ENCODE results near the gene KCNJ15.

The KCNJ15 gene

GRCh38 chr21:38351176-38351959 lies 94.6 kb downstream of the KCNJ15 start:
- DNase-seq (ENCODE audit: insufficient read length) (no peak), FAIRE-seq (no peak)

GRCh38 chr21:38351961-38352521 lies 95.2 kb downstream of the KCNJ15 start:
- DNase-seq (ENCODE audit: insufficient read length), result no peak

More at GRCh38 chr21:38351176-38351959, 94.6 kb downstream of the KCNJ15 start:
- no peak for TF ChIP-seq POLR2AphosphoS5 (IDR thresholded peaks at IDR 0.05; ENCODE audit: low read depth, low read length)
- TF ChIP-seq TAF1 (IDR thresholded peaks at IDR 0.05; ENCODE audit: borderline replicate concordance, low read depth, low read length), result no peak
- no peak for TF ChIP-seq POLR2A (IDR thresholded peaks at IDR 0.05; ENCODE audit: low read depth, low read length)

GRCh38 chr21:38352536-38353219 lies 95.9 kb downstream of the KCNJ15 start:
- FAIRE-seq (no peak), DNase-seq (ENCODE audit: insufficient read length) (no peak)
- TF ChIP-seq TAF1 (IDR thresholded peaks at IDR 0.05; ENCODE audit: borderline replicate concordance, low read depth, low read length) (no peak), POLR2AphosphoS5 (IDR thresholded peaks at IDR 0.05; ENCODE audit: low read depth, low read length) (no peak)

More at GRCh38 chr21:38351961-38352521, 95.2 kb downstream of the KCNJ15 start:
- no peak for FAIRE-seq
- no peak for TF ChIP-seq TAF1 (IDR thresholded peaks at IDR 0.05; ENCODE audit: borderline replicate concordance, low read depth, low read length)
- no peak for TF ChIP-seq POLR2A (IDR thresholded peaks at IDR 0.05; ENCODE audit: low read depth, low read length)
- no peak for TF ChIP-seq POLR2AphosphoS5 (IDR thresholded peaks at IDR 0.05; ENCODE audit: low read depth, low read length)

- no peak for DNase-seq (ENCODE audit: insufficient read length)
- no peak for TF ChIP-seq TAF1 (IDR thresholded peaks at IDR 0.05; ENCODE audit: borderline replicate concordance, low read depth, low read length)
- no peak for FAIRE-seq
Observed at GRCh38 chr21:38354231-38354630, 97.4 kb downstream of the KCNJ15 start.

GRCh38 chr21:38354746-38355145 lies 98.0 kb downstream of the KCNJ15 start:
- DNase-seq (ENCODE audit: insufficient read length) (no peak), FAIRE-seq (no peak)
- TF ChIP-seq POLR2AphosphoS5 (IDR thresholded peaks at IDR 0.05; ENCODE audit: low read depth, low read length), result no peak
- TF ChIP-seq POLR2A (IDR thresholded peaks at IDR 0.05; ENCODE audit: low read depth, low read length), result no peak
- TF ChIP-seq TAF1 (IDR thresholded peaks at IDR 0.05; ENCODE audit: borderline replicate concordance, low read depth, low read length), result no peak

- TF ChIP-seq POLR2AphosphoS5 (IDR thresholded peaks at IDR 0.05; ENCODE audit: low read depth, low read length) (no peak), TAF1 (IDR thresholded peaks at IDR 0.05; ENCODE audit: borderline replicate concordance, low read depth, low read length) (no peak), POLR2A (IDR thresholded peaks at IDR 0.05; ENCODE audit: low read depth, low read length) (no peak)
- DNase-seq (ENCODE audit: insufficient read length), result no peak
- no peak for FAIRE-seq
Observed at GRCh38 chr21:38355353-38355752, 98.6 kb downstream of the KCNJ15 start.

DNA sequence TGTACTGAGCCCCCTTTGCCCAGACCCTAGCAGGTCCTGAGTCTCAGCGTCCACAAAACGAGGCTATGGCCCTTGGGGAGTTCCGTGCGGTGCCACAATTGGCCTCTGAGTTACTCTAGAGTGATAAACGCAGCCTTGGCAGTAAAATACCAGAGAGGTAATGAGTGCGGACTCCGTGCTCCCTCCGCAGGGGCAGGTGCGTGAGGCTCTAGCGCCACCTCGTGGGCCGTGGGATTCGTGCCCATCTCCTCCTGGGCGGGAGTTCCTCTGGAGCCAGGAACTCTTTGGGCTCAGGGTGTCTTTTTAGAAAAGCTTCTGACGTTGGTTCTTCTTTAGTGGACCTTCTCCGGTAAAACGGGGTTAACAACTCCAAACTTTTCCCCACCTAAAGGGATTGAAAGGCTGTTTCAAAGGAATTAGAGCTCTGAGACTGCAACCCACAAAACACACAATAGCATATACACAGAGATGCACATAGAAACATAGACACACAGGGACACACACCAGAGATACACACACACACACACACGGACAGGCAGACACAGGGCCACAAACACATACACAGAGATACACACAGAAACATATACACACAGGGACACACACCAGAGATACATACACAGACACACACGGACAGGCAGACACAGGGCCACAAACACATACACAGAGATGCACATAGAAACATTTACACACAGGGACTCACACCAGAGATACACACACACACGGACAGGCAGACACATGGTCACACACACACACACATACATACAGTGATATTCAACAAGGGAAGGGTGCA lies 99.4 kb downstream of the KCNJ15 start:
- FAIRE-seq, result peak; percentile 27
- TF ChIP-seq TAF1 (IDR thresholded peaks at IDR 0.05; ENCODE audit: borderline replicate concordance, low read depth, low read length), result no peak
- no peak for TF ChIP-seq POLR2AphosphoS5 (IDR thresholded peaks at IDR 0.05; ENCODE audit: low read depth, low read length)
- TF ChIP-seq POLR2A (IDR thresholded peaks at IDR 0.05; ENCODE audit: low read depth, low read length), result no peak
- peak; percentile 72 for DNase-seq (ENCODE audit: insufficient read length)
